ENCODE results near the gene HIP1. TPM values are rescaled to one million over a fixed set of nuclear protein-coding genes. Genes with fewer than 3 reads are reported as not detected.

The HIP1 gene
- total and polyA plus RNA-seq, 2 of the 4 experiments (the other 2 are of a cell fraction) = 6.8 to 10.0 TPM

GRCh38 chr7:75624134-75624832, 114.5 kb downstream of the HIP1 start:
- dilution Hi-C loops (cut with HindIII; ENCODE audit: low sequenced_read_pairs, unreplicated experiment) = no loop called here
- peak overlapping the region; percentile 20; the same call in 1 of the 2 replicates for H3K9ac ChIP-seq (ENCODE audit: low read depth, low read length)
- peak overlapping the region; percentile 91 for H2BK120ac ChIP-seq (ENCODE audit: low read depth, low read length)
- ChIA-PET CTCF (interaction anchor here (1.0 kb wide), 1 partner anchor 132 kb away, joined by 4 read pairs; no protein-coding TSS in a partner anchor), POLR2A (ENCODE audit: unreplicated experiment) (no interaction called here)
- peak overlapping the region; percentile 71 to 94; a peak in 3 of 4 replicates for H4K8ac ChIP-seq (ENCODE audit: low read depth in 2 of 2, low read length in 2 of 2)
- H3K23ac ChIP-seq (ENCODE audit: low read depth, low read length) = peak overlapping the region; percentile 72; the same call in 1 of the 2 replicates
- H3K4ac ChIP-seq (ENCODE audit: low read depth, low read length) = peak overlapping the region; percentile 91
- H2AK5ac ChIP-seq (ENCODE audit: low read depth, low read length) = peak overlapping the region; percentile 95
- TF ChIP-seq CEBPB (IDR thresholded peaks at IDR 0.05; ENCODE audit: low read depth, low read length) = peak; percentile 92
- no peak for TF ChIP-seq POLR2A (IDR thresholded peaks at IDR 0.05; ENCODE audit: low read depth, low read length)
- no peaks in the 10 kb centered on the region for H3K27me3 ChIP-seq (ENCODE audit: control insufficient read depth, insufficient read depth, low read length)
- ATAC-seq (ENCODE audit: low read depth) (peak; percentile 59), DNase-seq (peak; percentile 72)
- H3K9me1 ChIP-seq (ENCODE audit: insufficient read depth, low read length) = peaks cover 6% of the 10 kb centered on the region; the same call in 1 of the 2 replicates
- H3K4me1 ChIP-seq (ENCODE audit: control insufficient read depth, insufficient read depth, low read length) = peaks cover 5% of the 10 kb centered on the region; the same call in 1 of the 2 replicates
- peaks cover 2% of the 10 kb centered on the region; the same call in 1 of the 2 replicates for H3K36me3 ChIP-seq (ENCODE audit: control insufficient read depth, insufficient read depth, low read length)
- H2AK9ac ChIP-seq (replicated peaks; ENCODE audit: low read depth, low read length, poor library complexity) = peak overlapping the region; percentile 46
- H2BK5ac ChIP-seq (ENCODE audit: low read depth, low read length, poor library complexity, severe bottlenecking) = peak overlapping the region; percentile 42
- H3K27ac ChIP-seq (ENCODE audit: insufficient read depth, low read length) = peak overlapping the region; percentile 48; the same call in 1 of the 2 replicates
- intact Hi-C loops (cut with micrococcal nuclease) = no loop called here
- peak overlapping the region; percentile 89 for H4K91ac ChIP-seq (ENCODE audit: insufficient read depth, low read depth, low read length)
- H3K18ac ChIP-seq (ENCODE audit: low read depth, low read length) = peak overlapping the region; percentile 26
- peak overlapping the region; percentile 56 for H4K5ac ChIP-seq (ENCODE audit: low read depth, low read length)
- peak overlapping the region; percentile 54; the same call in 2 of the 3 replicates for H2BK15ac ChIP-seq (ENCODE audit: low read depth, low read length)
- H2BK20ac ChIP-seq (ENCODE audit: low read depth, low read length) = peak overlapping the region; percentile 94
- H3K56ac ChIP-seq (ENCODE audit: extremely low read depth, insufficient read depth, low read length) = no peak overlapping the region
- H3K9me3 ChIP-seq (ENCODE audit: control insufficient read depth, insufficient read depth, low read length) = peaks cover 11% of the 10 kb centered on the region
- no TSS peak for BruUV-seq (replicated peaks)
- H2AFZ ChIP-seq (replicated peaks; ENCODE audit: low read length, poor library complexity) = peak overlapping the region; percentile 69
- H3K14ac ChIP-seq (replicated peaks; ENCODE audit: low read depth, low read length) = peak overlapping the region; percentile 91
- no peak overlapping the region for H3K4me2 ChIP-seq (ENCODE audit: low read depth, low read length)
- no peaks in the 10 kb centered on the region for H4K20me1 ChIP-seq (ENCODE audit: insufficient read depth, low read length)
- H3K4me3 ChIP-seq (ENCODE audit: insufficient read depth, low read depth, low read length) = no peak overlapping the region
- H3K79me1 ChIP-seq (ENCODE audit: low read depth in 1 of 2, low read length in 2 of 2) = peaks cover 3 to 22% of the 10 kb centered on the region in 2 experiments; a peak in 2 of 4 replicates
- WGBS, 2 experiments (ENCODE audit: extremely low coverage in 2 of 2, insufficient read length in 1 of 2) = 96% methylated on average over 7 of the region's 13 CpGs; no CpG with 5 or more reads in 1 of the 2 experiments
- in situ Hi-C loops (cut with MboI; ENCODE audit: low sequenced_read_pairs) = no loop called here
